ENCODE data around the gene CD151.

Gene CD151

GRCh38 chr11:791658-792534 lies 40.9 kb upstream of the CD151 start:
- Histone ChIP-seq H3K9me3 (ENCODE audit: control insufficient read depth in 2 of 2, low read length in 2 of 2) (no peaks in the 10 kb centered on the region), H3K27ac (ENCODE audit: low read length) (no peak overlapping the region), H3K36me3 (ENCODE audit: control insufficient read depth in 2 of 2, insufficient read depth in 2 of 2, low read length in 2 of 2) (no peaks in the 10 kb centered on the region), H3K27me3 (ENCODE audit: control insufficient read depth in 1 of 2, insufficient read depth in 2 of 2, low read length in 2 of 2) (peaks cover 15 to 18% of the 10 kb centered on the region in 2 donors), H3K4me1 (ENCODE audit: control insufficient read depth, insufficient read depth, low read length) (peaks cover 25% of the 10 kb centered on the region), H3K4me3 (ENCODE audit: low read length in 2 of 2) (no peak overlapping the region), H3K9ac (ENCODE audit: low read length in 2 of 2) (no peak overlapping the region)

GRCh38 chr11:792535-792821 lies 40.3 kb upstream of the CD151 start:
- peaks cover 30% of the 10 kb centered on the region for H3K4me1 ChIP-seq (ENCODE audit: control insufficient read depth, insufficient read depth, low read length)
- no peak overlapping the region for H3K27ac ChIP-seq (ENCODE audit: low read length)
- no peaks in the 10 kb centered on the region for H3K36me3 ChIP-seq (ENCODE audit: control insufficient read depth in 2 of 2, insufficient read depth in 2 of 2, low read length in 2 of 2)
- peaks cover 15 to 18% of the 10 kb centered on the region in 2 donors for H3K27me3 ChIP-seq (ENCODE audit: control insufficient read depth in 1 of 2, insufficient read depth in 2 of 2, low read length in 2 of 2)
- H3K9me3 ChIP-seq (ENCODE audit: control insufficient read depth in 2 of 2, low read length in 2 of 2), result no peaks in the 10 kb centered on the region
- no peak overlapping the region for H3K4me3 ChIP-seq (ENCODE audit: low read length in 2 of 2)
- H3K9ac ChIP-seq (ENCODE audit: low read length in 2 of 2), result no peak overlapping the region

GRCh38 chr11:792873-793272 lies 39.9 kb upstream of the CD151 start:
- peaks cover 33% of the 10 kb centered on the region for H3K4me1 ChIP-seq (ENCODE audit: control insufficient read depth, insufficient read depth, low read length)
- H3K4me3 ChIP-seq (ENCODE audit: low read length in 2 of 2), result no peak overlapping the region
- H3K27ac ChIP-seq (ENCODE audit: low read length), result no peak overlapping the region

GRCh38 chr11:793556-793955 lies 39.2 kb upstream of the CD151 start:
- Histone ChIP-seq H3K9me3 (ENCODE audit: control insufficient read depth in 2 of 2, low read length in 2 of 2) (no peaks in the 10 kb centered on the region), H3K27ac (ENCODE audit: low read length) (no peak overlapping the region), H3K4me1 (ENCODE audit: control insufficient read depth, insufficient read depth, low read length) (peaks cover 37% of the 10 kb centered on the region), H3K36me3 (ENCODE audit: control insufficient read depth in 2 of 2, insufficient read depth in 2 of 2, low read length in 2 of 2) (no peaks in the 10 kb centered on the region), H3K9ac (ENCODE audit: low read length in 2 of 2) (no peak overlapping the region), H3K27me3 (ENCODE audit: control insufficient read depth in 1 of 2, insufficient read depth in 2 of 2, low read length in 2 of 2) (peaks cover 15 to 18% of the 10 kb centered on the region in 2 donors), H3K4me3 (ENCODE audit: low read length in 2 of 2) (no peak overlapping the region)

More at GRCh38 chr11:792873-793272, 39.9 kb upstream of the CD151 start:
- no peak overlapping the region for H3K9ac ChIP-seq (ENCODE audit: low read length in 2 of 2)
- no peaks in the 10 kb centered on the region for H3K36me3 ChIP-seq (ENCODE audit: control insufficient read depth in 2 of 2, insufficient read depth in 2 of 2, low read length in 2 of 2)
- peaks cover 15 to 18% of the 10 kb centered on the region in 2 donors for H3K27me3 ChIP-seq (ENCODE audit: control insufficient read depth in 1 of 2, insufficient read depth in 2 of 2, low read length in 2 of 2)
- H3K9me3 ChIP-seq (ENCODE audit: control insufficient read depth in 2 of 2, low read length in 2 of 2), result no peaks in the 10 kb centered on the region

- H3K27me3 ChIP-seq (ENCODE audit: control insufficient read depth in 1 of 2, insufficient read depth in 2 of 2, low read length in 2 of 2), result peaks cover 11 to 13% of the 10 kb centered on the region in 2 donors
- H3K9me3 ChIP-seq (ENCODE audit: control insufficient read depth in 2 of 2, low read length in 2 of 2), result no peaks in the 10 kb centered on the region
- no peaks in the 10 kb centered on the region for H3K36me3 ChIP-seq (ENCODE audit: control insufficient read depth in 2 of 2, insufficient read depth in 2 of 2, low read length in 2 of 2)
- no peak overlapping the region for H3K4me3 ChIP-seq (ENCODE audit: low read length in 2 of 2)
- H3K9ac ChIP-seq (ENCODE audit: low read length in 2 of 2), result no peak overlapping the region
- H3K27ac ChIP-seq (ENCODE audit: low read length), result no peak overlapping the region
- peaks cover 37% of the 10 kb centered on the region for H3K4me1 ChIP-seq (ENCODE audit: control insufficient read depth, insufficient read depth, low read length)
These were observed 38.6 kb upstream of the CD151 start for GRCh38 chr11:794013-794765.

GRCh38 chr11:794766-795633 lies 37.8 kb upstream of the CD151 start:
- no peaks in the 10 kb centered on the region for H3K9me3 ChIP-seq (ENCODE audit: control insufficient read depth in 2 of 2, low read length in 2 of 2)
- H3K4me3 ChIP-seq (ENCODE audit: low read length in 2 of 2), result peak overlapping the region; percentile 81 to 85
- H3K9ac ChIP-seq (ENCODE audit: low read length in 2 of 2), result peak overlapping the region in 1 of 2 donors; percentile 79
- H3K27me3 ChIP-seq (ENCODE audit: control insufficient read depth in 1 of 2, insufficient read depth in 2 of 2, low read length in 2 of 2), result peaks cover 6 to 7% of the 10 kb centered on the region in 2 donors
- peaks cover 33% of the 10 kb centered on the region for H3K4me1 ChIP-seq (ENCODE audit: control insufficient read depth, insufficient read depth, low read length)
- H3K27ac ChIP-seq (ENCODE audit: low read length), result no peak overlapping the region
- H3K36me3 ChIP-seq (ENCODE audit: control insufficient read depth in 2 of 2, insufficient read depth in 2 of 2, low read length in 2 of 2), result no peaks in the 10 kb centered on the region

- Histone ChIP-seq H3K4me1 (ENCODE audit: control insufficient read depth, insufficient read depth, low read length) (peaks cover 33% of the 10 kb centered on the region), H3K27me3 (ENCODE audit: control insufficient read depth in 1 of 2, insufficient read depth in 2 of 2, low read length in 2 of 2) (peaks cover 3 to 4% of the 10 kb centered on the region in 2 donors), H3K27ac (ENCODE audit: low read length) (peak overlapping the region; percentile 82), H3K4me3 (ENCODE audit: low read length in 2 of 2) (peak overlapping the region; percentile 81 to 85), H3K9me3 (ENCODE audit: control insufficient read depth in 2 of 2, low read length in 2 of 2) (no peaks in the 10 kb centered on the region), H3K9ac (ENCODE audit: low read length in 2 of 2) (peak overlapping the region; percentile 68 to 79), H3K36me3 (ENCODE audit: control insufficient read depth in 2 of 2, insufficient read depth in 2 of 2, low read length in 2 of 2) (no peaks in the 10 kb centered on the region)
These were observed 36.9 kb upstream of the CD151 start for GRCh38 chr11:795634-796564.

- H3K27me3 ChIP-seq (ENCODE audit: control insufficient read depth in 1 of 2, insufficient read depth in 2 of 2, low read length in 2 of 2), result no peaks in the 10 kb centered on the region
- peak overlapping the region; percentile 81 to 85 for H3K4me3 ChIP-seq (ENCODE audit: low read length in 2 of 2)
- H3K9ac ChIP-seq (ENCODE audit: low read length in 2 of 2), result peak overlapping the region; percentile 49 to 68
- H3K27ac ChIP-seq (ENCODE audit: low read length), result peak overlapping the region; percentile 82
- H3K4me1 ChIP-seq (ENCODE audit: control insufficient read depth, insufficient read depth, low read length), result peaks cover 33% of the 10 kb centered on the region
- H3K9me3 ChIP-seq (ENCODE audit: control insufficient read depth in 2 of 2, low read length in 2 of 2), result no peaks in the 10 kb centered on the region
- H3K36me3 ChIP-seq (ENCODE audit: control insufficient read depth in 2 of 2, insufficient read depth in 2 of 2, low read length in 2 of 2), result peaks cover 0 to 2% of the 10 kb centered on the region in 2 donors
These were observed 36.0 kb upstream of the CD151 start for GRCh38 chr11:796565-797295.

GRCh38 chr11:797296-798092 lies 35.3 kb upstream of the CD151 start:
- H3K9ac ChIP-seq (ENCODE audit: low read length in 2 of 2), result peak overlapping the region; percentile 49 to 58
- peaks cover 0 to 2% of the 10 kb centered on the region in 2 donors for H3K36me3 ChIP-seq (ENCODE audit: control insufficient read depth in 2 of 2, insufficient read depth in 2 of 2, low read length in 2 of 2)
- H3K9me3 ChIP-seq (ENCODE audit: control insufficient read depth in 2 of 2, low read length in 2 of 2), result no peaks in the 10 kb centered on the region
- H3K4me1 ChIP-seq (ENCODE audit: control insufficient read depth, insufficient read depth, low read length), result peaks cover 33% of the 10 kb centered on the region
- H3K27ac ChIP-seq (ENCODE audit: low read length), result peak overlapping the region; percentile 82
- no peaks in the 10 kb centered on the region for H3K27me3 ChIP-seq (ENCODE audit: control insufficient read depth in 1 of 2, insufficient read depth in 2 of 2, low read length in 2 of 2)
- peak overlapping the region; percentile 81 to 85 for H3K4me3 ChIP-seq (ENCODE audit: low read length in 2 of 2)

Measured in stomach smooth muscle (tissue), 2 donors.